Gastrocnemius medialis (tissue), 4 donors: ENCODE measurements around the gene PPIC. TPM values are rescaled to one million over a fixed set of nuclear protein-coding genes. Genes with fewer than 3 reads are reported as not detected.

Source experiments
- ATAC-seq, 2 donors: fragments of 150-250 bp; one replicate each; pipeline ENCODE4 v1.9.1; 2016
- DNase-seq, 2 donors: peaks; one replicate each; pipeline ENCODE4 v3.0.0-alpha.2; 2019
- H3K27ac ChIP-seq, 4 donors: fragments of 200-600 bp; sonication (generic); 1 replicate in 1 of 4; 2 replicates in 3 of 4; pipeline ENCODE4 v1.5.1; 2016 to 2018; ENCODE audit warnings: mild to moderate bottlenecking in 2 of 4, moderate library complexity in 1 of 4
- H3K27me3 ChIP-seq, 3 donors: fragments of 200-600 bp; sonication (generic) in 2 of 3; 1 replicate in 1 of 3; 2 replicates in 2 of 3; pipeline versions ENCODE4 v1.5.1 to v1.6.0; 2016 to 2019; ENCODE audit warnings: mild to moderate bottlenecking in 1 of 3, moderate library complexity in 1 of 3
- H3K36me3 ChIP-seq, 2 donors: fragments of 200-600 bp; sonication (generic) in 1 of 2; one replicate each; pipeline ENCODE4 v1.5.1; 2017 to 2018
- H3K4me1 ChIP-seq, 2 donors: fragments of 200-600 bp; sonication (generic) in 1 of 2; one replicate each; pipeline ENCODE4 v1.5.1; 2016 to 2017; ENCODE audit warnings: mild to moderate bottlenecking in 2 of 2
- H3K4me3 ChIP-seq, 4 donors: fragments of 200-600 bp; sonication (generic) in 3 of 4; 1 replicate in 1 of 4; 2 replicates in 3 of 4; pipeline ENCODE4 v1.5.1; 2016 to 2019; ENCODE audit warnings: mild to moderate bottlenecking in 2 of 4
- H3K9me3 ChIP-seq, 3 donors: fragments of 200-600 bp; sonication (generic) in 2 of 3; 1 replicate in 1 of 3; 2 replicates in 2 of 3; pipeline ENCODE4 v1.5.1; 2016 to 2019
- CTCF ChIP-seq, 5 experiments: fragments of 450-650 bp in 3 of 5; fragments of 200-600 bp in 2 of 5; sonication (generic) in 2 of 5; IDR thresholded peaks in 4 of 5; conservative IDR thresholded peaks in 1 of 5; 1 replicate in 4 of 5; 2 replicates in 1 of 5; pipeline ENCODE4 v1.5.1; 2016 to 2019; ENCODE audit warnings: antibody characterized with exemption in 5 of 5, mild to moderate bottlenecking in 3 of 5, moderate library complexity in 3 of 5
- POLR2A ChIP-seq, 2 donors: fragments of 450-650 bp; IDR thresholded peaks; one replicate each; pipeline ENCODE4 v1.6.1; 2017; ENCODE audit warnings: antibody characterized with exemption in 2 of 2, mild to moderate bottlenecking in 2 of 2, moderate library complexity in 2 of 2
- in situ Hi-C, 4 donors: fragments of 200-750 bp; cut with MboI; loops; one replicate each; pipeline versions ENCODE4 v1.15.0 to v1.8.0; 2017; ENCODE audit warnings: low sequenced_read_pairs in 4 of 4
- intact Hi-C: fragments of 100-400 bp; cut with DNase I; formaldehyde crosslinking; loops from one replicate; pipeline ENCODE4 v1.15.1; 2023; ENCODE audit warnings: low total_unique reads
- total RNA-seq, 4 donors: library from RNA; depleted of rRNA; stranded (reverse); fragments of >200 nt; gene quantifications; one replicate each; pipeline versions ENCODE4 v1.1.0 to v1.2.3, GENCODE V29; 2016

Gene PPIC
- total RNA-seq, 4 donors from 2014 or later = 10.3 to 29.8 (median 20.2) TPM

DNA sequence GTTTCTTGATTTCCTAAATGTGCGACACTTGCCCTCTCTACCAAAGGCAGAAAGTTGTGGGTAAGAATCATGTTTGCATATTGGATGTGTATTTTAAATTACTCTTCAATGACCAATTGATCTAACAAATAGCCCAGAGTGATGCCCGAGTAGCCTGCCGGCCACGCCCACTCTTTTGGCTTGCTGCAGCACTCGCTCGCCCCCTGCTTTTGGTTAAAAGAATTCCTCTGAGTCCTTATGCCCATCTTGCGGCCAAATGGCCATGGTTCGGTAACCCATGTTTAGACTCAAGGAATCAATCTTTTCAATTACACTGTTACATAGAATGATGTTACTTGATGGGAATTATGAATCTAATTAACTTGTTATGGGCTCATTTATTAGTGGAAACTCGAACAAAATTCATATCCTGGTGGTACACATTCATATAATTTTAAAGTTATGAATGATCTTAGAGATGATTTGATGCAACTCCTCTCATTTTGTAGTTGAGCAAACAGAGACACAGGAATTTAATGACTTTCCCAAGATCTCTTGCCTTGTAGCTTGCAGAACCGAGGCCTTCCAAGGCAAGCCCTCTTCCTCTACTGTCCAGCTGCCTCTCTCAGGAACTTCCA, 36.5 kb downstream of the PPIC start:
- H3K27me3 ChIP-seq = no peaks in the 10 kb centered on the region
- TF ChIP-seq CTCF (IDR thresholded peaks at IDR 0.05 in 4 of 5, conservative IDR thresholded peaks at IDR 0.05 in 1 of 5) (no peak), POLR2A (IDR thresholded peaks at IDR 0.05) (no peak)
- no peaks in the 10 kb centered on the region for H3K4me1 ChIP-seq
- H3K4me3 ChIP-seq = no peak overlapping the region
- no peak overlapping the region for H3K27ac ChIP-seq
- ATAC-seq = no peak
- in situ Hi-C loops (loop anchor here in 1 of 4 donors (25.0 kb wide), 1 partner anchor 612 kb away; no protein-coding TSS in a partner anchor), intact Hi-C loops (no loop called here)
- H3K9me3 ChIP-seq = no peaks in the 10 kb centered on the region
- no peak for DNase-seq
- peaks cover 0 to 9% of the 10 kb centered on the region in 2 donors for H3K36me3 ChIP-seq

DNA sequence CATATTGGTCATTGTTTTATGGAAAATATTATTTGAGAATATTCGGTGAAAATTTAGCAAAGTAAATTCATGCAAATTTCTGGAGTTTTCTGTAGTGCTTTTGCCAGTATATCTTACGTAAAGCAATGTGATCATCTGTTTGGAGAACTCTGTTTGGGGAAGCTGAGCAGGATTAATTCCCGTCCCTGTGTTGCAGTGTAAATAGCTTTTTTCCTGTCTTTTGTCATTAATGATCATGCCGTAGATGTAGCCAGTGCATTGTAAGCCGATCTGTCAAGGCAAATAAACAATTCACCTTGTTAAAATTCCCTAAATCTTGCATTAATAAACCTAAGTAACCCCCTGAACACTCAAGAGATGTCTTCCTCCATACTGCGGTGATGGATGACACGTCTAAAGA, 39.2 kb downstream of the PPIC start:
- TF ChIP-seq CTCF (IDR thresholded peaks at IDR 0.05 in 4 of 5, conservative IDR thresholded peaks at IDR 0.05 in 1 of 5) = no peak
- TF ChIP-seq POLR2A (IDR thresholded peaks at IDR 0.05) = no peak
- intact Hi-C loops = no loop called here
- DNase-seq (no peak), ATAC-seq (no peak)
- no peak overlapping the region for H3K4me3 ChIP-seq
- H3K36me3 ChIP-seq = no peaks in the 10 kb centered on the region
- no peak overlapping the region for H3K27ac ChIP-seq
- H3K9me3 ChIP-seq = no peaks in the 10 kb centered on the region
- in situ Hi-C loops = no loop called here
- no peaks in the 10 kb centered on the region for H3K27me3 ChIP-seq
- no peaks in the 10 kb centered on the region for H3K4me1 ChIP-seq

DNA sequence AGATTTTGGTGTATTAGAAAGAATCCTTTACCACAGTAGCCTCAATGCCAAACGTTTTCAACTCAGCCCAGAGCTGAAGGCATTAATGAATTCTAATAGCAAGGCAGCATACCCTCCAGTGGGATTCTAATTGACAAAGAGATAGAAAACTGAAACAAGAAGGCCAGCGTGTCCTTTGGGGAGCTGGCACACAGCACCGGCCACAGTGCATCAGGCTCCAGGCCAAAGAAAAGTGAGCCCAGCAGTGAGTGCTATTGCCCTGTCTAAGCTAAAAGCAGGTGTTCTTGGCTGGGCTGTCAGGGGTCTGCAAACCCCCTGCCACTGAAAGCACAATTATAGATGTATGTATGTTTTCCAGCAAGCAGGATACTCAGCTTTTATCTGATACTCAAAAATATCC, 40.4 kb downstream of the PPIC start:
- no peak for TF ChIP-seq CTCF (IDR thresholded peaks at IDR 0.05 in 4 of 5, conservative IDR thresholded peaks at IDR 0.05 in 1 of 5)
- no peak for TF ChIP-seq POLR2A (IDR thresholded peaks at IDR 0.05)
- Histone ChIP-seq H3K27me3 (no peaks in the 10 kb centered on the region), H3K27ac (no peak overlapping the region), H3K4me1 (no peaks in the 10 kb centered on the region), H3K9me3 (no peaks in the 10 kb centered on the region), H3K36me3 (no peaks in the 10 kb centered on the region), H3K4me3 (no peak overlapping the region)
- DNase-seq (no peak), ATAC-seq (no peak)
- in situ Hi-C loops (no loop called here), intact Hi-C loops (no loop called here)

- no peaks in the 10 kb centered on the region for H3K36me3 ChIP-seq
- H3K4me3 ChIP-seq = no peak overlapping the region
- no peak for ATAC-seq
- H3K9me3 ChIP-seq = no peaks in the 10 kb centered on the region
- intact Hi-C loops = no loop called here
- in situ Hi-C loops = no loop called here
- no peak for DNase-seq
- no peak for TF ChIP-seq CTCF (IDR thresholded peaks at IDR 0.05 in 4 of 5, conservative IDR thresholded peaks at IDR 0.05 in 1 of 5)
- no peak for TF ChIP-seq POLR2A (IDR thresholded peaks at IDR 0.05)
- no peak overlapping the region for H3K27ac ChIP-seq
- H3K4me1 ChIP-seq = no peaks in the 10 kb centered on the region
- H3K27me3 ChIP-seq = no peaks in the 10 kb centered on the region
Observed at GRCh38 chr5:122985954-122986721, 50.4 kb downstream of the PPIC start.
